ENCODE results near the gene CAPN10. TPM values are rescaled to one million over a fixed set of nuclear protein-coding genes. Genes with fewer than 3 reads are reported as not detected.
"Not testable (repeated sequence)": the region's sequence is repeated elsewhere in the genome, so short reads cannot be mapped to it uniquely, and the experiment has no call there.

The CAPN10 gene
- total RNA-seq, 8 experiments from 2014 or later: 13.9 to 35.9 (median 23.9) TPM

- H3K4me3 ChIP-seq: peak within 1 kb of the TSS; percentile 28 to 52 (median 37)
- no peak within 1 kb of the TSS for H3K27ac ChIP-seq
- ATAC-seq (replicated peaks in 6 of 8): peak; percentile 17 to 58 (median 40)
- in situ Hi-C loops (cut with MboI; ENCODE audit: low pct_unique_long_range_greater_than_20kb in 2 of 9, low sequenced_read_pairs in 9 of 9, unreplicated experiment in 9 of 9): no loop called here
- WGBS, 10 experiments: 3% methylated on average over 6 of the region's 47 CpGs; no CpG with 5 or more reads in 9 of the 10 experiments
- peaks cover 16 to 22% of the 10 kb centered on the region in 2 donors for H3K4me1 ChIP-seq (replicated peaks in 1 of 2)
Observed at GRCh38 chr2:240557808-240558207, 28.7 kb upstream of the CAPN10 start, which contains the start of gene ANKMY1. TSS of gene ANKMY1 (minus strand) at chr2:240557988. CDS start at chr2:240557335, 653 bp downstream.

- WGBS, 10 experiments: 63 to 88% (median 81%) methylated on average over 1 to 11 of the region's 18 CpGs; no CpG with 5 or more reads in 5 of the 10 experiments
- H3K4me1 ChIP-seq (replicated peaks in 1 of 2): peaks cover 16 to 22% of the 10 kb centered on the region in 2 donors
- in situ Hi-C loops (cut with MboI; ENCODE audit: low pct_unique_long_range_greater_than_20kb in 2 of 9, low sequenced_read_pairs in 9 of 9, unreplicated experiment in 9 of 9): no loop called here
- H3K4me3 ChIP-seq: peak overlapping the region; percentile 28 to 52 (median 37)
- ATAC-seq (replicated peaks in 6 of 8): no peak
- no peak overlapping the region for H3K27ac ChIP-seq
Observed at GRCh38 chr2:240558236-240558761, 28.2 kb upstream of the CAPN10 start.

- peak overlapping the region in 1 of 5 donors; percentile 74 for H3K4me3 ChIP-seq
- WGBS, 10 experiments: 83 to 100% (median 96%) methylated on average over 2 to 3 of the region's 3 CpGs; no CpG with 5 or more reads in 6 of the 10 experiments
Observed at GRCh38 chr2:240559286-240559685, 27.2 kb upstream of the CAPN10 start.

GRCh38 chr2:240560084-240560479 is 26.5 kb upstream of the CAPN10 start, which contains the start of gene DUSP28:
TSS of gene DUSP28 (plus strand) at chr2:240560357. CDS start at chr2:240560685, 328 bp downstream.
- Histone ChIP-seq H3K4me3 (peak within 1 kb of the TSS; percentile 52 to 81 (median 74)), H3K27ac (peak within 1 kb of the TSS; percentile 90 to 94), H3K4me1 (replicated peaks in 1 of 2) (peaks cover 16 to 22% of the 10 kb centered on the region in 2 donors)
- 0 to 1% (median 0%) methylated on average over 1 to 22 of the region's 39 CpGs; no CpG with 5 or more reads in 2 of the 10 experiments for WGBS, 10 experiments
- ATAC-seq (replicated peaks in 6 of 8): peak; percentile 55 to 77 (median 72)
- in situ Hi-C loops (cut with MboI; ENCODE audit: low pct_unique_long_range_greater_than_20kb in 2 of 9, low sequenced_read_pairs in 9 of 9, unreplicated experiment in 9 of 9): no loop called here

More at GRCh38 chr2:240559286-240559685, 27.2 kb upstream of the CAPN10 start:
- Histone ChIP-seq H3K27ac (no peak overlapping the region), H3K4me1 (replicated peaks in 1 of 2) (peaks cover 16 to 22% of the 10 kb centered on the region in 2 donors)
- no peak for ATAC-seq (replicated peaks in 6 of 8)
- in situ Hi-C loops (cut with MboI; ENCODE audit: low pct_unique_long_range_greater_than_20kb in 2 of 9, low sequenced_read_pairs in 9 of 9, unreplicated experiment in 9 of 9): no loop called here

- Histone ChIP-seq H3K27ac (peak overlapping the region; percentile 90 to 94), H3K4me3 (peak overlapping the region; percentile 52 to 81 (median 74)), H3K4me1 (replicated peaks in 1 of 2) (peaks cover 18 to 22% of the 10 kb centered on the region in 2 donors)
- ATAC-seq (replicated peaks in 6 of 8): peak; percentile 53 to 74 (median 72)
- in situ Hi-C loops (cut with MboI; ENCODE audit: low pct_unique_long_range_greater_than_20kb in 2 of 9, low sequenced_read_pairs in 9 of 9, unreplicated experiment in 9 of 9): no loop called here
- 0 to 2% methylated on average over 2 to 7 of the region's 101 CpGs; no CpG with 5 or more reads in 8 of the 10 experiments for WGBS, 10 experiments
Observed at GRCh38 chr2:240560480-240561324, 25.8 kb upstream of the CAPN10 start.

GRCh38 chr2:240561325-240561971 is 25.1 kb upstream of the CAPN10 start:
- 0 to 61% (median 38%) methylated on average over 2 to 14 of the region's 14 CpGs for WGBS, 10 experiments
- H3K4me3 ChIP-seq: peak overlapping the region; percentile 52 to 81 (median 74)
- ATAC-seq (replicated peaks in 6 of 8): peak in 6 of 8 experiments; percentile 1 to 4 (median 3)
- in situ Hi-C loops (cut with MboI; ENCODE audit: low pct_unique_long_range_greater_than_20kb in 2 of 9, low sequenced_read_pairs in 9 of 9, unreplicated experiment in 9 of 9): no loop called here
- H3K27ac ChIP-seq: peak overlapping the region; percentile 49 to 94
- H3K4me1 ChIP-seq (replicated peaks in 1 of 2): peaks cover 23 to 26% of the 10 kb centered on the region in 2 donors

GRCh38 chr2:240563231-240563630 is 23.3 kb upstream of the CAPN10 start:
- in situ Hi-C loops (cut with MboI; ENCODE audit: low pct_unique_long_range_greater_than_20kb in 2 of 9, low sequenced_read_pairs in 9 of 9, unreplicated experiment in 9 of 9); H3K27ac ChIP-seq; H3K4me3 ChIP-seq; ATAC-seq (replicated peaks in 6 of 8): not testable (repeated sequence)
- 95 to 100% (median 99%) methylated on average over 3 to 12 of the region's 17 CpGs; no CpG with 5 or more reads in 3 of the 10 experiments for WGBS, 10 experiments
- peaks cover 29 to 33% of the 10 kb centered on the region in 2 donors for H3K4me1 ChIP-seq (replicated peaks in 1 of 2)

GRCh38 chr2:240563951-240564560 is 22.5 kb upstream of the CAPN10 start:
- Histone ChIP-seq H3K27ac (no peak overlapping the region), H3K4me1 (replicated peaks in 1 of 2) (peaks cover 28 to 34% of the 10 kb centered on the region in 2 donors), H3K4me3 (no peak overlapping the region)
- 60 to 100% (median 90%) methylated on average over 1 to 7 of the region's 12 CpGs; no CpG with 5 or more reads in 1 of the 10 experiments for WGBS, 10 experiments
- in situ Hi-C loops (cut with MboI; ENCODE audit: low pct_unique_long_range_greater_than_20kb in 2 of 9, low sequenced_read_pairs in 9 of 9, unreplicated experiment in 9 of 9): no loop called here
- no peak for ATAC-seq (replicated peaks in 6 of 8)

- H3K4me3 ChIP-seq: no peak overlapping the region
- in situ Hi-C loops (cut with MboI; ENCODE audit: low pct_unique_long_range_greater_than_20kb in 2 of 9, low sequenced_read_pairs in 9 of 9, unreplicated experiment in 9 of 9): no loop called here
Observed at GRCh38 chr2:240564561-240565332, 21.8 kb upstream of the CAPN10 start.

GRCh38 chr2:240565333-240566202 is 21.0 kb upstream of the CAPN10 start:
- peaks cover 27 to 37% of the 10 kb centered on the region in 2 donors for H3K4me1 ChIP-seq (replicated peaks in 1 of 2)
- peak; percentile 1 to 42 (median 18) for ATAC-seq (replicated peaks in 6 of 8)
- in situ Hi-C loops (cut with MboI; ENCODE audit: low pct_unique_long_range_greater_than_20kb in 2 of 9, low sequenced_read_pairs in 9 of 9, unreplicated experiment in 9 of 9): no loop called here
- H3K27ac ChIP-seq: no peak overlapping the region
- WGBS, 10 experiments: 30 to 100% (median 94%) methylated on average over 1 to 5 of the region's 26 CpGs; no CpG with 5 or more reads in 1 of the 10 experiments
- H3K4me3 ChIP-seq: no peak overlapping the region

More at GRCh38 chr2:240564561-240565332, 21.8 kb upstream of the CAPN10 start:
- Histone ChIP-seq H3K27ac (no peak overlapping the region), H3K4me1 (replicated peaks in 1 of 2) (peaks cover 27 to 34% of the 10 kb centered on the region in 2 donors)
- WGBS, 10 experiments: 79 to 100% (median 92%) methylated on average over 1 to 8 of the region's 10 CpGs
- ATAC-seq (replicated peaks in 6 of 8): no peak
